ENCODE results near the gene CDH4. TPM values are rescaled to one million over a fixed set of nuclear protein-coding genes. Genes with fewer than 3 reads are reported as not detected.

Gene CDH4
- total RNA-seq, 2 experiments from 2014 or later: not detected

DNA sequence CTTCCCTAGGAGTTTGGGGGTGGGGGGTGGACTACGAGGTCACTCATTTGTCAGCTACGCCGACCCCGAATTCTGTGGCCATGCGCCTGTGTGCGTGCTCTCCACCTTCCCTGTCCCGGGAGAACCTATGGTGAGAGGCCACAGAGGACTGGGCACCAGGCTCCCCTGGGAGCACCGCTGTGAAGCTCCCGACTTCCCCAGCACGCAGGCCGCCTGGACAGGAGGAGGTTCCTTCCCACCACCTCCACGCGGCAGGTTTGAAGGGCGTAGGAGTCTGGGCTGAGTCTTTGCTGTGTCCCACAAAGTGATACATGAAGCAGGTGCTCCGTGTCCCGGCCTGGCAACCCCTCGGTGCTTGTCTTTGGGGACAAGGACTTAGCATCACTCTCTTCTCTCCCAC is 107.2 kb downstream of the CDH4 start:
- no peak overlapping the region for H3K4me2 ChIP-seq (ENCODE audit: low read length)
- no peaks in the 10 kb centered on the region for H4K20me1 ChIP-seq (ENCODE audit: insufficient read depth, low read length)
- ChIA-PET CTCF (ENCODE audit: unreplicated experiment) (no interaction called here), POLR2A (no interaction called here)
- H3K36me3 ChIP-seq (ENCODE audit: insufficient read depth, low read length): no peaks in the 10 kb centered on the region
- no peak overlapping the region for H2AFZ ChIP-seq (ENCODE audit: low read length)
- H3K9me2 ChIP-seq (ENCODE audit: insufficient read depth, low read length): no peaks in the 10 kb centered on the region
- no peaks in the 10 kb centered on the region for H3K79me2 ChIP-seq (ENCODE audit: insufficient read depth, low read depth, low read length)
- no peaks in the 10 kb centered on the region for H3K4me1 ChIP-seq (ENCODE audit: insufficient read depth, low read length, poor library complexity, severe bottlenecking)
- intact Hi-C loops (cut with micrococcal nuclease; ENCODE audit: unreplicated experiment): no loop called here
- H3K27ac ChIP-seq (ENCODE audit: low read depth, low read length, poor library complexity, severe bottlenecking): no peak overlapping the region
- H3K9me3 ChIP-seq (ENCODE audit: low read length): no peaks in the 10 kb centered on the region
- no peak overlapping the region for H3K4me3 ChIP-seq (ENCODE audit: low read depth, low read length, poor library complexity, severe bottlenecking)
- TF ChIP-seq, protein P1, sequence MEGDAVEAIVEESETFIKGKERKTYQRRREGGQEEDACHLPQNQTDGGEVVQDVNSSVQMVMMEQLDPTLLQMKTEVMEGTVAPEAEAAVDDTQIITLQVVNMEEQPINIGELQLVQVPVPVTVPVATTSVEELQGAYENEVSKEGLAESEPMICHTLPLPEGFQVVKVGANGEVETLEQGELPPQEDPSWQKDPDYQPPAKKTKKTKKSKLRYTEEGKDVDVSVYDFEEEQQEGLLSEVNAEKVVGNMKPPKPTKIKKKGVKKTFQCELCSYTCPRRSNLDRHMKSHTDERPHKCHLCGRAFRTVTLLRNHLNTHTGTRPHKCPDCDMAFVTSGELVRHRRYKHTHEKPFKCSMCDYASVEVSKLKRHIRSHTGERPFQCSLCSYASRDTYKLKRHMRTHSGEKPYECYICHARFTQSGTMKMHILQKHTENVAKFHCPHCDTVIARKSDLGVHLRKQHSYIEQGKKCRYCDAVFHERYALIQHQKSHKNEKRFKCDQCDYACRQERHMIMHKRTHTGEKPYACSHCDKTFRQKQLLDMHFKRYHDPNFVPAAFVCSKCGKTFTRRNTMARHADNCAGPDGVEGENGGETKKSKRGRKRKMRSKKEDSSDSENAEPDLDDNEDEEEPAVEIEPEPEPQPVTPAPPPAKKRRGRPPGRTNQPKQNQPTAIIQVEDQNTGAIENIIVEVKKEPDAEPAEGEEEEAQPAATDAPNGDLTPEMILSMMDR (conservative IDR thresholded peaks at IDR 0.05; ENCODE audit: low read length): no peak
- no peak for TF ChIP-seq EZH2phosphoT487 (IDR thresholded peaks at IDR 0.05; ENCODE audit: borderline replicate concordance, low read depth, low read length)
- no peak for DNase-seq (ENCODE audit: low spot score)
- BruUV-seq (replicated peaks): no TSS peak

DNA sequence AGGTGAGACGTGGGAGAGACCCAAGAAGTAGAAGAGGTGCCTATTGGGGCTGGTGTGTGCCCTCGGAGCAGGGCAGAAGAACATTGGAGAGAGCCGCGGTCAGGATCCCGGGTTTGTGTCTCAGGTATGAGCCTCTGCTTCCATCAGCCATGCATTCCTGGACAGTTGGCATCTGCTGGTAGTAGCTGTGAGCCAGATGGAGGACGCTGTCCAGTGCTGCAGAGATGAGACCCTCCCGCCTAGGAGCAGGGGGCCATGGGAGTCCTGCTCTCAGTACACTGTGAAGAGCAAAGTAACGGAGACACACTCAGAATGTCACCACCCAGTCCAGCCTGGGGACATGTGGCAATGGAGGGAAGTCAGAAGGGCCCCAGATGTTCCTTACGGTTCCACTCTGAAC is 108.2 kb downstream of the CDH4 start:
- Histone ChIP-seq H3K9me3 (ENCODE audit: low read length) (no peaks in the 10 kb centered on the region), H3K4me3 (ENCODE audit: low read depth, low read length, poor library complexity, severe bottlenecking) (no peak overlapping the region), H3K79me2 (ENCODE audit: insufficient read depth, low read depth, low read length) (no peaks in the 10 kb centered on the region), H3K4me2 (ENCODE audit: low read length) (no peak overlapping the region), H3K9me2 (ENCODE audit: insufficient read depth, low read length) (no peaks in the 10 kb centered on the region), H2AFZ (ENCODE audit: low read length) (no peak overlapping the region), H3K27ac (ENCODE audit: low read depth, low read length, poor library complexity, severe bottlenecking) (no peak overlapping the region), H4K20me1 (ENCODE audit: insufficient read depth, low read length) (no peaks in the 10 kb centered on the region), H3K4me1 (ENCODE audit: insufficient read depth, low read length, poor library complexity, severe bottlenecking) (no peaks in the 10 kb centered on the region), H3K36me3 (ENCODE audit: insufficient read depth, low read length) (no peaks in the 10 kb centered on the region)
- intact Hi-C loops (cut with micrococcal nuclease; ENCODE audit: unreplicated experiment): no loop called here
- BruUV-seq (replicated peaks): no TSS peak
- ChIA-PET POLR2A (no interaction called here), CTCF (ENCODE audit: unreplicated experiment) (no interaction called here)
- TF ChIP-seq, protein P1 (conservative IDR thresholded peaks at IDR 0.05; ENCODE audit: low read length): no peak
- TF ChIP-seq EZH2phosphoT487 (IDR thresholded peaks at IDR 0.05; ENCODE audit: borderline replicate concordance, low read depth, low read length): no peak
- DNase-seq (ENCODE audit: low spot score): no peak

DNA sequence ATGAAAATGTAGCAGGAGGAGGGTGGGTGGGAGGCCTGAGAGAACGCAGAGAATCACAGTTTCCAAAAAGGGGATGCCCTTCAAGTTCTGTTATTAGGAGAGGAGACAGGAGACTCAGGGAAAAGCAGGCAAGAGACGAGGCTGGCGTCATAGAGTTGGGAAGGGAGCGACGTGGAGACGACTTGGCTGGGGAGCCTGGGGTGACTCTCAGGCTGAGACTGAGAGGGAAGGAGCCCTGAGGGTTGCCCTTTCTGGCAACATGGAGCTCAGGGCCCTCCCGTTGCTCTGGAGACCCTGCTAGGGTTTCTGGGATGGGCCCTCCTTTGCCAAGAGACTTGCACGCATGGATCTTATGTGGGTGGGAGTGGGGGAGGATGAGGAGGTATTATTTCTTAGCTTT is 108.9 kb downstream of the CDH4 start:
- intact Hi-C loops (cut with micrococcal nuclease; ENCODE audit: unreplicated experiment): no loop called here
- DNase-seq (ENCODE audit: low spot score): no peak
- Histone ChIP-seq H3K4me2 (ENCODE audit: low read length) (no peak overlapping the region), H2AFZ (ENCODE audit: low read length) (no peak overlapping the region), H3K36me3 (ENCODE audit: insufficient read depth, low read length) (no peaks in the 10 kb centered on the region), H4K20me1 (ENCODE audit: insufficient read depth, low read length) (no peaks in the 10 kb centered on the region), H3K27ac (ENCODE audit: low read depth, low read length, poor library complexity, severe bottlenecking) (no peak overlapping the region), H3K9me2 (ENCODE audit: insufficient read depth, low read length) (no peaks in the 10 kb centered on the region), H3K79me2 (ENCODE audit: insufficient read depth, low read depth, low read length) (no peaks in the 10 kb centered on the region), H3K9me3 (ENCODE audit: low read length) (no peaks in the 10 kb centered on the region), H3K4me1 (ENCODE audit: insufficient read depth, low read length, poor library complexity, severe bottlenecking) (no peaks in the 10 kb centered on the region), H3K4me3 (ENCODE audit: low read depth, low read length, poor library complexity, severe bottlenecking) (no peak overlapping the region)
- TF ChIP-seq, protein P1 (conservative IDR thresholded peaks at IDR 0.05; ENCODE audit: low read length): no peak
- no peak for TF ChIP-seq EZH2phosphoT487 (IDR thresholded peaks at IDR 0.05; ENCODE audit: borderline replicate concordance, low read depth, low read length)
- ChIA-PET POLR2A (no interaction called here), CTCF (ENCODE audit: unreplicated experiment) (no interaction called here)
- no TSS peak for BruUV-seq (replicated peaks)

All from OCI-LY7 (cell line).